ENCODE measurements around the gene HOXA3.

- TF ChIP-seq, protein P1, sequence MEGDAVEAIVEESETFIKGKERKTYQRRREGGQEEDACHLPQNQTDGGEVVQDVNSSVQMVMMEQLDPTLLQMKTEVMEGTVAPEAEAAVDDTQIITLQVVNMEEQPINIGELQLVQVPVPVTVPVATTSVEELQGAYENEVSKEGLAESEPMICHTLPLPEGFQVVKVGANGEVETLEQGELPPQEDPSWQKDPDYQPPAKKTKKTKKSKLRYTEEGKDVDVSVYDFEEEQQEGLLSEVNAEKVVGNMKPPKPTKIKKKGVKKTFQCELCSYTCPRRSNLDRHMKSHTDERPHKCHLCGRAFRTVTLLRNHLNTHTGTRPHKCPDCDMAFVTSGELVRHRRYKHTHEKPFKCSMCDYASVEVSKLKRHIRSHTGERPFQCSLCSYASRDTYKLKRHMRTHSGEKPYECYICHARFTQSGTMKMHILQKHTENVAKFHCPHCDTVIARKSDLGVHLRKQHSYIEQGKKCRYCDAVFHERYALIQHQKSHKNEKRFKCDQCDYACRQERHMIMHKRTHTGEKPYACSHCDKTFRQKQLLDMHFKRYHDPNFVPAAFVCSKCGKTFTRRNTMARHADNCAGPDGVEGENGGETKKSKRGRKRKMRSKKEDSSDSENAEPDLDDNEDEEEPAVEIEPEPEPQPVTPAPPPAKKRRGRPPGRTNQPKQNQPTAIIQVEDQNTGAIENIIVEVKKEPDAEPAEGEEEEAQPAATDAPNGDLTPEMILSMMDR (conservative IDR thresholded peaks at IDR 0.05), result no peak
- no peak for TF ChIP-seq ZFX (IDR thresholded peaks at IDR 0.05)
These were observed 4.1 kb upstream of the HOXA3 start, which contains the start of gene HOXA7 for GRCh38 chr7:27156508-27156898.
